RWPE2 (cell line): Measurements from ENCODE around the gene RHOB.

Experiments
- ATAC-seq: fragments of 200-7000 bp; cut with Tn5 transposase; 3 replicates; pipeline ENCODE4 v1.9.1; 2021; ENCODE audit warnings: low read depth
- DNase-seq: peaks from one replicate; pipeline ENCODE4 v3.0.0-alpha.2; 2020; ENCODE audit warnings: low spot score
- H3K27ac ChIP-seq: fragments of 450-650 bp; 2 replicates; pipeline ENCODE4 v1.5.1; 2017; ENCODE audit warnings: mild to moderate bottlenecking; ENCODE audit not compliant: poor library complexity, severe bottlenecking
- H3K27me3 ChIP-seq: fragments of 250-450 bp; sonication (Bioruptor Pico); 2 replicates; pipeline ENCODE4 v1.5.1; 2021; ENCODE audit warnings: mild to moderate bottlenecking, moderate library complexity; ENCODE audit not compliant: insufficient read depth, poor library complexity, severe bottlenecking
- H3K36me3 ChIP-seq: fragments of 250-450 bp; sonication (Bioruptor Pico); 2 replicates; pipeline ENCODE4 v1.5.1; 2020; ENCODE audit warnings: low read depth, mild to moderate bottlenecking, moderate library complexity
- H3K4me1 ChIP-seq: fragments of 250-450 bp; sonication (Bioruptor Pico); 2 replicates; pipeline ENCODE4 v1.5.1; 2021; ENCODE audit warnings: mild to moderate bottlenecking, moderate library complexity; ENCODE audit not compliant: insufficient read depth, poor library complexity, severe bottlenecking
- H3K4me3 ChIP-seq: fragments of 250-450 bp; sonication (Bioruptor Pico); 2 replicates; pipeline ENCODE4 v1.5.1; 2021; ENCODE audit warnings: mild to moderate bottlenecking, moderate library complexity; ENCODE audit not compliant: severe bottlenecking
- H3K9me3 ChIP-seq: fragments of 250-450 bp; sonication (Bioruptor Pico); 2 replicates; pipeline ENCODE4 v1.5.1; 2021; ENCODE audit warnings: mild to moderate bottlenecking, moderate library complexity; ENCODE audit not compliant: severe bottlenecking
- CTCF ChIP-seq: fragments of 450-650 bp; IDR thresholded peaks from one replicate; pipeline ENCODE4 v1.5.1; 2017; ENCODE audit warnings: mild to moderate bottlenecking, moderate library complexity; ENCODE audit not compliant: poor library complexity, severe bottlenecking

Gene RHOB

DNA sequence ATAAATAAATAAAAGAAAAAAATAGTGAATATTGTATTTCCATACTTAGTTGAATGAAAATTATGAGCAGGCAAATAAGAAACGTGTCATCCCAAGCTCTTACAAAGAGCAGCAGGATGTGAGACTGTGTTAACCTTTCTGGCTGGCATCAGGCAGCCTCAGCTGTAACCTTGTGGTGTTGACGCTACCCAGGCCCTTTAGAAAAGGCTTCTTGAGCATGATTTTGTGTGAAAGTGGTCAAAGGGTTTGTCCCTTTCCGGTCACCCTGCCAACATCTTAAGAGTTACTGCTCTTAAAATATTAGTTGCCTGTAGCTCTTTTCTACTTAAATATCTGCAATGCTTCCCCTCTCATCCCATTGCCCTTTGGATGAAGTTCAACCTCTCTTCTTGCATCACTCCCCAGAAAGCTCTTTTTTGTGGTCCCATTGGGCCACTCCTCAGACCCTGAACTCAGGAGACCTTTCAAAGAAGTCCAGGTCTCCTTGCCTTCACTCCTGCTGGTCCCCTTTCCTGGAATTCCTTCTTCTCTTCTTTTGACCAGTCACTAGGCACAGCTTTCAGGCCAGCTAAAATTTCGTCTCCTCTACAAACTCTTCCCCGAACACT lies 35.0 kb downstream of the RHOB start:
- H3K4me3 ChIP-seq: no peak overlapping the region
- H3K27me3 ChIP-seq: no peaks in the 10 kb centered on the region
- H3K36me3 ChIP-seq: no peaks in the 10 kb centered on the region
- H3K9me3 ChIP-seq: no peaks in the 10 kb centered on the region
- DNase-seq (no peak), ATAC-seq (no peak)
- no peaks in the 10 kb centered on the region for H3K4me1 ChIP-seq
- TF ChIP-seq CTCF: no peak
- H3K27ac ChIP-seq: no peak overlapping the region

GRCh38 chr2:20482725-20483124 lies 35.9 kb downstream of the RHOB start:
- Histone ChIP-seq H3K4me1 (no peaks in the 10 kb centered on the region), H3K27ac (no peak overlapping the region), H3K36me3 (no peaks in the 10 kb centered on the region), H3K4me3 (no peak overlapping the region), H3K27me3 (no peaks in the 10 kb centered on the region), H3K9me3 (no peaks in the 10 kb centered on the region)
- TF ChIP-seq CTCF: no peak
- DNase-seq (no peak), ATAC-seq (no peak)

GRCh38 chr2:20483194-20483895 lies 36.5 kb downstream of the RHOB start:
- TF ChIP-seq CTCF: no peak
- DNase-seq (no peak), ATAC-seq (no peak)
- Histone ChIP-seq H3K27me3 (no peaks in the 10 kb centered on the region), H3K4me1 (no peaks in the 10 kb centered on the region), H3K36me3 (no peaks in the 10 kb centered on the region), H3K9me3 (no peaks in the 10 kb centered on the region), H3K27ac (no peak overlapping the region), H3K4me3 (no peak overlapping the region)

DNA sequence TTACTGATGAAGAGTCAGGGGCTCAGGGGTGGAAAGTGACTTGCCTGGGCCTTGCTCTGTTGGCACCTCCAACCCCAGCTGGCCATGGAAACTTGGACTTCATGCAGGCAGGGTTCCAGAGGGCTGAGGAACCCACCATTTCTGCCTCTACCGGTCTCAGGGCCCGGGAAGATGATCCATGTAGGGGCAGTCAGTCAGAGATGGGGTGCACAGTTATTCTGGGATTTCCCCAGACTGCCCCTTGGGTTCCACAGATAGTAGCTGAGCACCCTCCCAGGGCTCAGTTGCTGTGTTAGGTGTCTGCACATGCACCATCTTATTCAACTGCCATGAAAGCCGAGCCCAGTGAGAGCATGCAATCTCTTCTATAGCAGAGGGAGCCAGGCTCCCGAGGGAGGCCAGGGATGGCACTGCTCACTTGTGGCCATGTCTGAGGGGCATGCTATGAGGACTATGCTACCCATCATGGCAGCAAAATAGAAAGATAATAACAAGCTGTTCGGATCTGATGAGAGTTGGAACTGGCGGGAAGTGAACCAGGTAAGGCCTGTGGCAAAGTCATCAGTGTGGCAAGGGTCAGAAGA lies 37.3 kb downstream of the RHOB start:
- TF ChIP-seq CTCF: no peak
- no peaks in the 10 kb centered on the region for H3K27me3 ChIP-seq
- no peaks in the 10 kb centered on the region for H3K4me1 ChIP-seq
- H3K36me3 ChIP-seq: no peaks in the 10 kb centered on the region
- DNase-seq: no peak
- H3K9me3 ChIP-seq: no peaks in the 10 kb centered on the region
- no peak overlapping the region for H3K27ac ChIP-seq
- no peak overlapping the region for H3K4me3 ChIP-seq
- ATAC-seq: no peak
